ENCODE measurements around the gene PHF11. TPM values are rescaled to one million over a fixed set of nuclear protein-coding genes. Genes with fewer than 3 reads are reported as not detected.

PHF11 gene
- total RNA-seq, 3 donors from 2014 or later, result 30.2 to 39.9 (median 35.8) TPM

GRCh38 chr13:49512578-49512977, 16.8 kb downstream of the PHF11 start:
- no peaks in the 10 kb centered on the region for H3K9me3 ChIP-seq
- TF ChIP-seq CTCF (IDR thresholded peaks at IDR 0.05), result no peak
- H3K36me3 ChIP-seq (ENCODE audit: low read depth), result no peaks in the 10 kb centered on the region

GRCh38 chr13:49516467-49516866, 20.7 kb downstream of the PHF11 start:
- no peak for ATAC-seq
- DNase-seq, result no peak
- intact Hi-C loops (cut with DNase I, micrococcal nuclease), result no loop called here
- TF ChIP-seq CTCF (IDR thresholded peaks at IDR 0.05), result no peak
- Histone ChIP-seq H3K36me3 (ENCODE audit: low read depth) (no peaks in the 10 kb centered on the region), H3K4me3 (no peak overlapping the region), H3K9me3 (no peaks in the 10 kb centered on the region), H3K4me1 (ENCODE audit: low read depth) (no peaks in the 10 kb centered on the region)

More at GRCh38 chr13:49512578-49512977, 16.8 kb downstream of the PHF11 start:
- intact Hi-C loops (cut with DNase I, micrococcal nuclease), result no loop called here
- ATAC-seq, result no peak
- DNase-seq, result no peak
- Histone ChIP-seq H3K4me3 (no peak overlapping the region), H3K4me1 (ENCODE audit: low read depth) (no peaks in the 10 kb centered on the region)

- Histone ChIP-seq H3K9me3 (no peaks in the 10 kb centered on the region), H3K36me3 (ENCODE audit: low read depth) (no peaks in the 10 kb centered on the region), H3K4me1 (ENCODE audit: low read depth) (no peaks in the 10 kb centered on the region), H3K4me3 (no peak overlapping the region)
- intact Hi-C loops (cut with DNase I, micrococcal nuclease), result no loop called here
- ATAC-seq (no peak), DNase-seq (no peak)
- no peak for TF ChIP-seq CTCF (IDR thresholded peaks at IDR 0.05)
Observed at GRCh38 chr13:49517461-49517860, 21.7 kb downstream of the PHF11 start.

GRCh38 chr13:49521224-49521623, 25.5 kb downstream of the PHF11 start:
- Histone ChIP-seq H3K4me1 (ENCODE audit: low read depth) (no peaks in the 10 kb centered on the region), H3K4me3 (no peak overlapping the region), H3K9me3 (no peaks in the 10 kb centered on the region), H3K36me3 (ENCODE audit: low read depth) (no peaks in the 10 kb centered on the region)
- no peak for TF ChIP-seq CTCF (IDR thresholded peaks at IDR 0.05)
- ATAC-seq, result no peak
- DNase-seq, result no peak
- intact Hi-C loops (cut with DNase I, micrococcal nuclease), result no loop called here

- Histone ChIP-seq H3K36me3 (ENCODE audit: low read depth) (no peaks in the 10 kb centered on the region), H3K9me3 (no peaks in the 10 kb centered on the region), H3K4me3 (no peak overlapping the region), H3K4me1 (ENCODE audit: low read depth) (no peaks in the 10 kb centered on the region)
- ATAC-seq, result no peak
- DNase-seq, result no peak
- TF ChIP-seq CTCF (IDR thresholded peaks at IDR 0.05), result no peak
- intact Hi-C loops (cut with DNase I, micrococcal nuclease), result no loop called here
Observed at GRCh38 chr13:49524740-49525501, 29.2 kb downstream of the PHF11 start.

Data from mucosa of descending colon (tissue), 3 donors.